CD4-positive, alpha-beta T cell treated with Interleukin-17A for 1 hour (primary cell): ENCODE measurements around the gene KLHL35.

Source experiments
- DNase-seq: peaks from one replicate; pipeline ENCODE4 v3.0.0-alpha.2; 2020

The KLHL35 gene

GRCh38 chr11:75440960-75441803 lies 8.2 kb upstream of the KLHL35 start:
- DNase-seq: no peak

- DNase-seq: no peak
Measured at GRCh38 chr11:75439495-75440120, 6.6 kb upstream of the KLHL35 start.

- DNase-seq: no peak
Measured at GRCh38 chr11:75439026-75439425, 6.0 kb upstream of the KLHL35 start.

- DNase-seq: no peak
Measured at GRCh38 chr11:75437966-75438659, 5.1 kb upstream of the KLHL35 start.

- DNase-seq: no peak
Measured at GRCh38 chr11:75436806-75437205, 3.8 kb upstream of the KLHL35 start.

- DNase-seq: no peak
Measured at GRCh38 chr11:75435571-75435925, 2.5 kb upstream of the KLHL35 start.

- no peak for DNase-seq
Measured at GRCh38 chr11:75434886-75435570, 2.0 kb upstream of the KLHL35 start.

GRCh38 chr11:75434051-75434450 lies 1.0 kb upstream of the KLHL35 start:
- no peak for DNase-seq

- DNase-seq: no peak
Measured at GRCh38 chr11:75433443-75433842, 440 bp upstream of the KLHL35 start.

GRCh38 chr11:75431533-75432525 lies 1.2 kb downstream of the KLHL35 start:
- DNase-seq: no peak

- no peak for DNase-seq
Measured at GRCh38 chr11:75430714-75431532, 2.1 kb downstream of the KLHL35 start.

GRCh38 chr11:75429902-75430713 lies 2.9 kb downstream of the KLHL35 start:
- peak; percentile 63 for DNase-seq

- DNase-seq: no peak
Measured at GRCh38 chr11:75429641-75429901, 3.4 kb downstream of the KLHL35 start.

GRCh38 chr11:75428989-75429640 lies 3.9 kb downstream of the KLHL35 start:
- no peak for DNase-seq

- peak; percentile 84 for DNase-seq
Measured at GRCh38 chr11:75428281-75428724, 4.7 kb downstream of the KLHL35 start.

- no peak for DNase-seq
Measured at GRCh38 chr11:75427181-75427580, 5.8 kb downstream of the KLHL35 start.

GRCh38 chr11:75426720-75427086 lies 6.3 kb downstream of the KLHL35 start:
- no peak for DNase-seq

- no peak for DNase-seq
Measured at GRCh38 chr11:75425422-75425821, 7.6 kb downstream of the KLHL35 start.

GRCh38 chr11:75424396-75424795 lies 8.6 kb downstream of the KLHL35 start:
- no peak for DNase-seq

- no peak for DNase-seq
Measured at GRCh38 chr11:75423721-75424120, 9.3 kb downstream of the KLHL35 start.
